Right lobe of liver (tissue), 6 donors: ENCODE results near the gene IRF2. TPM values are rescaled to one million over a fixed set of nuclear protein-coding genes. Genes with fewer than 3 reads are reported as not detected.
"Not testable (repeated sequence)": the region's sequence is repeated elsewhere in the genome, so short reads cannot be mapped to it uniquely, and the experiment has no call there.

ENCODE experiments used
- ATAC-seq, 4 donors: fragments of 200-7000 bp; cut with Tn5 transposase; one replicate each; pipeline ENCODE4 v1.9.1; 2020; ENCODE audit warnings: mild to moderate bottlenecking in 4 of 4, moderate library complexity in 4 of 4
- DNase-seq, 3 donors: peaks; one replicate each; pipeline ENCODE4 v3.0.0-alpha.2; 2020
- H3K27ac ChIP-seq, 3 donors: fragments of 200-600 bp; one replicate each; pipeline ENCODE4 v1.8.0; 2022
- H3K27me3 ChIP-seq, 2 donors: fragments of 200-600 bp; one replicate each; pipeline ENCODE4 v1.8.0; 2022
- H3K36me3 ChIP-seq, 4 donors: fragments of 200-600 bp; sonication (generic) in 1 of 4; one replicate each; pipeline versions ENCODE4 v1.5.1 to v1.8.0; 2017 to 2022; ENCODE audit warnings: control low read depth in 1 of 4
- H3K4me1 ChIP-seq, 4 donors: fragments of 200-600 bp; sonication (generic) in 1 of 4; one replicate each; pipeline versions ENCODE4 v1.5.1 to v1.8.0; 2017 to 2022; ENCODE audit warnings: control low read depth in 1 of 4
- H3K4me3 ChIP-seq, 3 donors: fragments of 200-600 bp; one replicate each; pipeline ENCODE4 v1.8.0; 2022
- H3K9me3 ChIP-seq, 4 donors: fragments of 200-600 bp; sonication (generic) in 1 of 4; one replicate each; pipeline versions ENCODE4 v1.5.1 to v1.8.0; 2017 to 2022; ENCODE audit warnings: control low read depth in 1 of 4
- POLR2A ChIP-seq: fragments of 450-650 bp; IDR thresholded peaks from one replicate; pipeline ENCODE4 v1.6.1; 2017; ENCODE audit warnings: antibody characterized with exemption, mild to moderate bottlenecking
- WGBS: methylation state at CpG from one replicate; pipeline ENCODE4 v1.1.6; 2018; ENCODE audit warnings: low coverage, low lambda C conversion rate; ENCODE audit not compliant: insufficient coverage; ENCODE audit errors: missing lambda C conversion rate; 5-methylcytosine and 5-hydroxymethylcytosine counted together
- intact Hi-C, 2 donors: fragments of 100-400 bp; cut with DNase I; formaldehyde crosslinking; loops; one replicate each; pipeline versions ENCODE4 v1.11.2 to v1.14.1; 2022
- total RNA-seq, 6 experiments: library from RNA; depleted of rRNA in 2 of 6; stranded (reverse); fragments of >200 nt in 2 of 6; fragmentation: NEBNext Ultra II Directional in 3 of 6; extraction: Animal tissue kit (Norgen Biotek cat#: 25700) in 3 of 6; gene quantifications; one replicate each; pipeline versions ENCODE4 v1.1.0 to v1.2.4, GENCODE V29; 2016 to 2023
- TF ChIP-seq, protein P1 (sequence below), 4 donors: fragments of 200-600 bp in 3 of 4; fragments of 450-650 bp in 1 of 4; IDR thresholded peaks; one replicate each; pipeline versions ENCODE4 v1.5.1 to v1.8.0; 2016 to 2022; ENCODE audit warnings: antibody characterized with exemption in 4 of 4, mild to moderate bottlenecking in 2 of 4
- donor health status: DM: no; HTN: yes; CAD: no.
- donor health status: DM: no; HTN: no; CAD: no.
- donor health status: DM: no; HTN: no; CAD: no.
- donor health status: DM: no; HTN: yes; CAD: no.
- donor health status: DM: no; HTN: yes; CAD: no.

The IRF2 gene
- total RNA-seq, 6 experiments from 2014 or later, result 16.9 to 29.0 (median 21.3) TPM

DNA sequence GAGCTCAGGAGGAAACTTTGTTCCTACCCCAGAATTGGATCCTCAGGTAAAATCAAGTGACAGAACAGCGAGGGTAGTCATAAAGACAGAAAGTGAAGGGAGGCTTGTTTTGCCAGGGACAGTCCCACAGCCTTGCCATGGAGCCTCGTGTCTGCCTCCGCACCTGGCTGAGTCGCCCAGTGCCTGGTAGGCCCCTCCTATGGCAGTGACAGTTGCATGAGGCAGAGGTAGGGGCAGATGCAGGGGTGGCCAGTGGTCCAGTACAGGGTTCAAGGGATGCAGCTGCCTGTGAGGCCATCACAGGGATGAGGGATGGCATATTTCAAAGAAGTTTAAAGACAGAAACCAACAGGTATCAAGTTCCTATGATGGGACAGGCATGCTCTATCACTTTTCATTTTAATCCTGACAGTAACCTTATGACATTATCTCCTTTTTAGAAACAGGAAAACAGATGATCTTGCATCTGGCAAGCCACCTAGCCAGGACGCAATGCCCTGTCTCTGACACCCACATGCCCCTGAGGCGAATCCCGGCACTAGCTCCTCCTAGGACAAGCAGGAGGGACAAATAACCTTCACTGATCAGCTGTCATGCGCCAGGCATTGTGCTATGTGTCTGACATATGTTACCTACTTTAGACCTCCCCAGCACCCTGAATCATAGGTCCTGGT is 129.3 kb downstream of the IRF2 start:
- no peaks in the 10 kb centered on the region for H3K9me3 ChIP-seq
- TF ChIP-seq POLR2A, result no peak
- TF ChIP-seq, protein P1, sequence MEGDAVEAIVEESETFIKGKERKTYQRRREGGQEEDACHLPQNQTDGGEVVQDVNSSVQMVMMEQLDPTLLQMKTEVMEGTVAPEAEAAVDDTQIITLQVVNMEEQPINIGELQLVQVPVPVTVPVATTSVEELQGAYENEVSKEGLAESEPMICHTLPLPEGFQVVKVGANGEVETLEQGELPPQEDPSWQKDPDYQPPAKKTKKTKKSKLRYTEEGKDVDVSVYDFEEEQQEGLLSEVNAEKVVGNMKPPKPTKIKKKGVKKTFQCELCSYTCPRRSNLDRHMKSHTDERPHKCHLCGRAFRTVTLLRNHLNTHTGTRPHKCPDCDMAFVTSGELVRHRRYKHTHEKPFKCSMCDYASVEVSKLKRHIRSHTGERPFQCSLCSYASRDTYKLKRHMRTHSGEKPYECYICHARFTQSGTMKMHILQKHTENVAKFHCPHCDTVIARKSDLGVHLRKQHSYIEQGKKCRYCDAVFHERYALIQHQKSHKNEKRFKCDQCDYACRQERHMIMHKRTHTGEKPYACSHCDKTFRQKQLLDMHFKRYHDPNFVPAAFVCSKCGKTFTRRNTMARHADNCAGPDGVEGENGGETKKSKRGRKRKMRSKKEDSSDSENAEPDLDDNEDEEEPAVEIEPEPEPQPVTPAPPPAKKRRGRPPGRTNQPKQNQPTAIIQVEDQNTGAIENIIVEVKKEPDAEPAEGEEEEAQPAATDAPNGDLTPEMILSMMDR (IDR thresholded peaks at IDR 0.05), result no peak
- WGBS, result 38% methylated on average over 5 of the region's 8 CpGs
- intact Hi-C loops, result loop anchor here (5.0 kb wide), 1 partner anchor 37 kb away; no protein-coding TSS in a partner anchor
- no peaks in the 10 kb centered on the region for H3K36me3 ChIP-seq
- H3K4me1 ChIP-seq, result peaks cover 0 to 68% (median 30%) of the 10 kb centered on the region in 4 donors
- ATAC-seq (peak in 1 of 4 donors; percentile 15), DNase-seq (peak in 2 of 3 donors; percentile 65 to 69)
- no peak overlapping the region for H3K4me3 ChIP-seq
- peak overlapping the region; percentile 86 to 95 (median 93) for H3K27ac ChIP-seq
- no peaks in the 10 kb centered on the region for H3K27me3 ChIP-seq

DNA sequence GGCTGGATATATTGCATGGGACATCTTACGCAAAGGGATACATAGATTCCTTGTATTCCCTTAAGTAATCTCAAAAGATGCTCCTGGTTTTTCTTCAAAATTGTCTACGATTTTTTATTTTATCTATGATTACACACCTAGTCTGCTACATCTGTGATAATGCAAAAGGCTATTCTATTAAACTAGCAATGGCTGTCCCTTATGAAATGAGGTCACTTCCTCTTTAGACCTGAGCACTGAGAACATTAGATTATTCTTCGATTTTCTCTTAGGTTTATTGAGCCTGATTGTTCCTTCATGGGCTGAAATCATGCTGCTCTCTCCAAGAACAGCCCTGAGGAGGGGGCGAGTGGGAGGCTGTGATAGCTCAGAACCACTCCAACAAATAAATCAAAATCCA is 129.9 kb downstream of the IRF2 start:
- Histone ChIP-seq H3K4me1 (peaks cover 0 to 68% (median 29%) of the 10 kb centered on the region in 4 donors), H3K9me3 (no peaks in the 10 kb centered on the region), H3K4me3 (no peak overlapping the region), H3K36me3 (no peaks in the 10 kb centered on the region), H3K27me3 (no peaks in the 10 kb centered on the region), H3K27ac (peak overlapping the region; percentile 68 to 95 (median 86))
- intact Hi-C loops, result no loop called here
- WGBS, result 78% methylated on average over 4 of the region's 4 CpGs
- TF ChIP-seq POLR2A, result no peak
- TF ChIP-seq, protein P1 (IDR thresholded peaks at IDR 0.05), result no peak
- ATAC-seq (no peak), DNase-seq (no peak)

DNA sequence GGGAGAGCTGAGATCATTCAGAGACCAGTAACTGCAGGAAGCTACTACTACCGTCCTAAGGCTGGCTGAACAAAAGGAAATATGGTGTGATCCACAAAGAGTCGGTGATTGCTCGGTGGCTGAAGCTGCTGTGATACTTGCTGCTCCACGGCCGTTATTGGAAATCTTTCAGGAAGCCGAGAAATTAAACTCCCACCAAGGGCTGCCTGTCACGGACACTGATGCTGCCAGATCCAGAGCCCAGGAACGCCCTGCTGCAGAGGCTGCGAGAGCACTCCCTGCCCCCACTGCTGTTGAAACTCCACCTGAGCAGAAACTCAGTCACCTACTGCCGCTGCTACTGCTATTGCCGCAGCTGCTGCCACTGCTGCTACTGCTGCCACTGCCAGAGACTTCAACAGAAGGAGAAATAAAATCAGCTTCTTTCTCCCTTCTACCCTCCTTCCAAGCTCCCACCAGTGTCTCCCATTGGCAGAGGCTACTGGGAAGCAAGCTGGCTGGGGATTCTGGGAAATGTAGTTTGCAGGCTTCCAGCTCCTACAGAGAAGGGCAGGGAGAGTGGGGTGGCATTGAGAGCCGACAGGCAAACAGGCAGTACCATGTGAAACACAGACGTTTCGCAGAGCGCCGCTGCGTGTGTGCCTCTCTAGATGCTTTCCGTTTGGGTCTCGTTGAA is 130.7 kb downstream of the IRF2 start:
- peaks cover 0 to 63% (median 25%) of the 10 kb centered on the region in 4 donors for H3K4me1 ChIP-seq
- TF ChIP-seq, protein P1 (IDR thresholded peaks at IDR 0.05), result no peak
- peak; percentile 52 for TF ChIP-seq POLR2A
- peaks cover 0 to under 1% (median 0%) of the 10 kb centered on the region in 4 donors for H3K9me3 ChIP-seq
- no peaks in the 10 kb centered on the region for H3K27me3 ChIP-seq
- WGBS, result under 1% methylated on average over 14 of the region's 19 CpGs
- no peaks in the 10 kb centered on the region for H3K36me3 ChIP-seq
- H3K4me3 ChIP-seq, result peak overlapping the region; percentile 47 to 63 (median 50)
- intact Hi-C loops, result no loop called here
- DNase-seq (peak; percentile 74 to 84 (median 79)), ATAC-seq (peak; percentile 55 to 75 (median 60))
- peak overlapping the region; percentile 68 to 95 (median 79) for H3K27ac ChIP-seq

DNA sequence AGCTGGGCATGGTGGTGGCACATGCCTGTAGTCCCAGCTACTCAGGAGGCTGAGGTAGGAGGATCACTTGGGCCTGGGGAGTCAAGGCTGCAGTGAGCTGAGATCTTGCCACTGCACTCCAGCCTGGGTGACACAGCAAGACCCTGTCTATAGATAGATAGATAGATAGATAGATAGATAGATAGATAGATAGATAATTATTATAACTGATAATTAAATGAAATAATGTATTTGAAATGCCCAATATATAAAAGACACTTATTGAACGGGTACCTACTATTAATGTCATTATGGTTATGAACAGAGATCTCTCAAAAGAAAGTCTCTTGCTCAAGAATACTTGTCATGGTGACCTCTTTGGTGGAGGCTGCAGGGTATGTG is 131.5 kb downstream of the IRF2 start:
- Histone ChIP-seq H3K27ac (peak overlapping the region; percentile 68 to 95 (median 79)), H3K4me1 (peaks cover 0 to 55% (median 21%) of the 10 kb centered on the region in 4 donors)
- ATAC-seq, H3K36me3 ChIP-seq, H3K9me3 ChIP-seq, intact Hi-C loops, H3K4me3 ChIP-seq, H3K27me3 ChIP-seq, DNase-seq: not testable (repeated sequence)
- WGBS, result 67% methylated on average over 1 of the region's 1 CpG
